Mucosa of descending colon (tissue), 3 donors: ENCODE results near the gene CELF3. TPM values are rescaled to one million over a fixed set of nuclear protein-coding genes. Genes with fewer than 3 reads are reported as not detected.

Source experiments
- ATAC-seq: fragments of 200-7000 bp; cut with Tn5 transposase; one replicate; pipeline ENCODE4 v1.9.1; 2020; ENCODE audit warnings: mild to moderate bottlenecking, moderate library complexity
- DNase-seq, 3 donors: peaks; one replicate each; pipeline ENCODE4 v3.0.0-alpha.2; 2020
- H3K36me3 ChIP-seq: fragments of 200-600 bp; one replicate; pipeline ENCODE4 v1.8.0; 2021; ENCODE audit warnings: low read depth, mild to moderate bottlenecking
- H3K4me1 ChIP-seq: fragments of 200-600 bp; one replicate; pipeline ENCODE4 v1.8.0; 2021; ENCODE audit warnings: low read depth, mild to moderate bottlenecking
- H3K4me3 ChIP-seq: fragments of 200-600 bp; one replicate; pipeline ENCODE4 v1.8.0; 2021; ENCODE audit warnings: mild to moderate bottlenecking
- H3K9me3 ChIP-seq: fragments of 200-600 bp; one replicate; pipeline ENCODE4 v1.8.0; 2021; ENCODE audit warnings: mild to moderate bottlenecking
- intact Hi-C, 2 donors: fragments of 100-400 bp; cut with DNase I in 1 of 2; cut with micrococcal nuclease in 1 of 2; formaldehyde crosslinking; loops; one replicate each; pipeline versions ENCODE4 v1.11.0 to v1.11.1; 2022; cut with DNase I, micrococcal nuclease
- total RNA-seq, 3 donors: library from RNA; stranded (reverse); fragmentation: NEBNext Ultra II Directional in 2 of 3; extraction: Animal tissue kit (Norgen Biotek cat#: 25700) in 2 of 3; gene quantifications; one replicate each; pipeline versions ENCODE4 v1.2.1 to v1.2.4, GENCODE V29; 2021 to 2023
- TF ChIP-seq, protein P1 (sequence below): fragments of 200-600 bp; IDR thresholded peaks from one replicate; pipeline ENCODE4 v1.8.0; 2022; ENCODE audit warnings: antibody characterized with exemption, mild to moderate bottlenecking
- donor health status: DM: no; HTN: no; CAD: no; lungs with moderate emphysema.
- donor health status: DM: no; HTN: no; CAD: no.
- donor health status: DM: no; HTN: yes; CAD: no.

The CELF3 gene
- total RNA-seq, 3 donors from 2014 or later = 2.3 to 4.3 (median 2.8) TPM

DNA sequence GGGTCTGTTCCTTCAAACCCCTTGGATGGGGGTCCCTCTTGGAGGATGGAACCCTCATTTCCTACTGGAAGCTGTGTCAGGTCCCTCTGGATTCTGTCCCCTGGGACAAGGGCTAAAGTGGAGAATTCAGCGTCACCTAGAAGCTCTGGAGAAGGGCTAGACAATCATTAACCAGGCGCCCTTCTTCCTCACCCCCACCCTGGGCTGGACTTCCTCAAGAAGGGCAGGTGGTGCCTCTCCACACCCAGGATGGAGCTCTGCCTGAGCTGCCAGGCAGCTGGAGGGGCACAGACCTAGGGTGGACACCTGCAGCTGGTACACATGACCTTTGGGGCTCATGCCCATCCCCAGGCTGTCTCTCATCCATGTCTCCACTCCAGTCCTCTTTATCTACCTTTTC is 3.6 kb downstream of the CELF3 start:
- H3K4me3 ChIP-seq = no peak overlapping the region
- no peaks in the 10 kb centered on the region for H3K9me3 ChIP-seq
- H3K4me1 ChIP-seq = peaks cover 19% of the 10 kb centered on the region
- H3K36me3 ChIP-seq = no peaks in the 10 kb centered on the region
- TF ChIP-seq, protein P1, sequence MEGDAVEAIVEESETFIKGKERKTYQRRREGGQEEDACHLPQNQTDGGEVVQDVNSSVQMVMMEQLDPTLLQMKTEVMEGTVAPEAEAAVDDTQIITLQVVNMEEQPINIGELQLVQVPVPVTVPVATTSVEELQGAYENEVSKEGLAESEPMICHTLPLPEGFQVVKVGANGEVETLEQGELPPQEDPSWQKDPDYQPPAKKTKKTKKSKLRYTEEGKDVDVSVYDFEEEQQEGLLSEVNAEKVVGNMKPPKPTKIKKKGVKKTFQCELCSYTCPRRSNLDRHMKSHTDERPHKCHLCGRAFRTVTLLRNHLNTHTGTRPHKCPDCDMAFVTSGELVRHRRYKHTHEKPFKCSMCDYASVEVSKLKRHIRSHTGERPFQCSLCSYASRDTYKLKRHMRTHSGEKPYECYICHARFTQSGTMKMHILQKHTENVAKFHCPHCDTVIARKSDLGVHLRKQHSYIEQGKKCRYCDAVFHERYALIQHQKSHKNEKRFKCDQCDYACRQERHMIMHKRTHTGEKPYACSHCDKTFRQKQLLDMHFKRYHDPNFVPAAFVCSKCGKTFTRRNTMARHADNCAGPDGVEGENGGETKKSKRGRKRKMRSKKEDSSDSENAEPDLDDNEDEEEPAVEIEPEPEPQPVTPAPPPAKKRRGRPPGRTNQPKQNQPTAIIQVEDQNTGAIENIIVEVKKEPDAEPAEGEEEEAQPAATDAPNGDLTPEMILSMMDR = no peak
- intact Hi-C loops = no loop called here
- DNase-seq (peak; percentile 74 to 85 (median 74)), ATAC-seq (peak; percentile 93)

DNA sequence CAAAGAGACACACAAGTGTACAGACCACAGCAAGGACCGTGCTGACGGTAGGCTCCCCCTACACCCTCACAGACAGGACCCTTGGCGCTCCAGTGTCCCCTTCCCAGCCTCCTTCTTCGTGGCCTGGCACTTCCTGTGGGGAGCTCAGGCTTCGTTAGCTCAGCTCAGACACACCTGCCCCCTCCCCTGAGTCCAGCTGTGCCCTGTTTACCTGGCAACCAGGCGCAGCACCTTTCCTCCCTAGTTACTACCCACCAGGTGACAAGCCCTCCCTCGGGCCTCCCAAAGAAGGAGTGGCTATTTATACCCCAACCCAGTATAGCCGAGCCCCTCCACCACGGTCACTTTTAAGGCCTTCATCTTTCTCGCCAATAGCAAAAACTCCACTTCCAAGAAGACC is 4.7 kb downstream of the CELF3 start:
- TF ChIP-seq, protein P1 = no peak
- peak; percentile 56 for ATAC-seq
- intact Hi-C loops = no loop called here
- Histone ChIP-seq H3K9me3 (no peaks in the 10 kb centered on the region), H3K36me3 (no peaks in the 10 kb centered on the region), H3K4me3 (no peak overlapping the region), H3K4me1 (peaks cover 19% of the 10 kb centered on the region)
- DNase-seq = no peak

DNA sequence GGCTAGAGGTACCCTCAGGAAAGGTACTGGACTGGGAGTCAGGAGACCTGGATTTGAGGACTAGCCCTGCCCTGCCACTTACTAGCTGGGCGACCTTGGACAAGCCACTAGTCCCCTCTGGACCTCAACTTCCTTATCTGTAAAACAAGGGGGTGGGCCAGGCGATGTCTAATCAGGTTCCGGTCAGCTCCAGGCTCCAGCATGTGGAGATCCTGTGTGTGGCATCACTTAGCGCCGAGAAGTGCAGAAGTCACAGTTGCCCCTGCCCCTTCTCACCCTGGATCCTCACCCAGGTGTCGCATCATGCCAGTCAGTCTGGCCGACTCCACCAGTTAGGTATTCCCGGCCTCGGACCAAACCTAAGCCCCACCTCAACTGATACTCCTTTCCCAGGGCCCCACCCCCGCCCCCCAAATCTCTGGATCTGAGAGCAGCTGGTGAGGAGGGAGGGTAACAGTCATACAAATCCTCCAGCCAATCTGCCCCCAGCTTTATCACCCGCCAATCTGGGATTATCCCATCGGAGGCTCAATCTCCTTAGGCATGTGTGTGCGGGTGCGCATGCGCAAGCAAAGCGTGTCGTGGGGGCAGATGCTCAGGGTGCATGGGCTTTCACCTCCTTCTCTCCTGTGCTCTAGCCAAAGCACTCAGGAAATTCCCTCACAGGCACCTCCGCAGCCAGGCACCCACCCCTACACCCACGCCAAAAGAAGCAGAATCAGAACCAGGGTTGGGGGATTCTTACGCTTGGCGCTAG is 5.4 kb downstream of the CELF3 start:
- peaks cover 21% of the 10 kb centered on the region for H3K4me1 ChIP-seq
- DNase-seq (no peak), ATAC-seq (no peak)
- H3K4me3 ChIP-seq = no peak overlapping the region
- TF ChIP-seq, protein P1 = no peak
- H3K36me3 ChIP-seq = no peaks in the 10 kb centered on the region
- no peaks in the 10 kb centered on the region for H3K9me3 ChIP-seq
- intact Hi-C loops = no loop called here

DNA sequence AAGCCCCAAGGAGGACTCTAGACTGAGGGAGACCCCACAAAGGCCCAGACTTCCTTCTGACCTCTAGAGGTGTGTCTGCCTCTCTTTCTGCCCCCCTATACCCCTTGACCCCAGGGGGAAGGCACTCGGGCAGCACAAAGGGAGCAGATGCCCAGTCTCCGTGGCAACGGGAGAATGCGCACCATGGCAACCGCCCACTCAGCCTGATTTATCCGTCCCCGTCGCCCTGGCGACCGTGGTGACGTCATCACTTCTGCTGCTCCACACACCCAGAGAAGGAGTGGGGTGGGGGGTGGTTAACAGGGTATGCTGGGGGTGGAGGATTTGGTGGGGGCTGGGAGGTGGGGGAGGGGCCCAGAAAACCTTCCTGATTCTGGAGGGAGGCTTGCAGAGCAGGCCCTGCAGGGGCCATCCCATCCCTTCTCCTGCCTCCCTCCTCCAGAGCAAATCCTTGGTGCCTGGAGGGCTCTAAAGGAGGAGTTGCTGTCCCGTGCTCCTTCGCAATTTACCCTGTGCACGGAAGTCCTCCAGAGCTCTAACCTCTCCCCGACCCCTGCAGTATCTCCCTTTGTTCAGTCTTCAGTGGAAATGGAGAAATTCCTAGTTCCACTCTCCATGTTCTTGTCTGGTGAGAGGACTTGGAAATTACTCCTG is 6.3 kb downstream of the CELF3 start:
- intact Hi-C loops = no loop called here
- no peak for ATAC-seq
- no peak overlapping the region for H3K4me3 ChIP-seq
- TF ChIP-seq, protein P1 = no peak
- peaks cover 21% of the 10 kb centered on the region for H3K4me1 ChIP-seq
- H3K9me3 ChIP-seq = no peaks in the 10 kb centered on the region
- no peaks in the 10 kb centered on the region for H3K36me3 ChIP-seq
- no peak for DNase-seq

DNA sequence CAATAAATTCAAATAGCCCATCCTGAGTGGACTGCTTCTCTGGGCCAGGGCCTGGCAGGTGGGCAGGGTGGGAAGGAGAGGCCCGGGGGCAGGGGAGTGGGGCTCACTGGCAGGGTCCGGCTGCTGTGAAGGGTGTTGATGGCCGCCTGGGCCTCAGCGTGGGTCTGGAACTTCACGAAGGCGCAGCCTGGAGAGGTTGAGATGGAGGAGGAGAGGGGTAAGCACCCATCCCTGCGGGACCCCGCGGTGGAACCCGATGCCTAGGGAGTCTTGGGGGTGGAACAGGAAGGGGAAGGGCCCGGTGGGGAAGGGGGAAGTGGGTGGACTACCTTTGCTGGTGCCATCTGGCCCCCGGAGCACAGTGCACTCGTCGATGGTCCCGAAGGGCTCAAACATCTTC is 7.7 kb downstream of the CELF3 start:
- peaks cover 21% of the 10 kb centered on the region for H3K4me1 ChIP-seq
- DNase-seq (no peak), ATAC-seq (no peak)
- TF ChIP-seq, protein P1 = no peak
- H3K36me3 ChIP-seq = no peaks in the 10 kb centered on the region
- intact Hi-C loops = no loop called here
- no peaks in the 10 kb centered on the region for H3K9me3 ChIP-seq
- H3K4me3 ChIP-seq = no peak overlapping the region
